ENCODE data around the gene RAB11FIP3.
"Not testable (repeated sequence)": the region's sequence is repeated elsewhere in the genome, so short reads cannot be mapped to it uniquely, and the experiment has no call there.

RAB11FIP3 gene

DNA sequence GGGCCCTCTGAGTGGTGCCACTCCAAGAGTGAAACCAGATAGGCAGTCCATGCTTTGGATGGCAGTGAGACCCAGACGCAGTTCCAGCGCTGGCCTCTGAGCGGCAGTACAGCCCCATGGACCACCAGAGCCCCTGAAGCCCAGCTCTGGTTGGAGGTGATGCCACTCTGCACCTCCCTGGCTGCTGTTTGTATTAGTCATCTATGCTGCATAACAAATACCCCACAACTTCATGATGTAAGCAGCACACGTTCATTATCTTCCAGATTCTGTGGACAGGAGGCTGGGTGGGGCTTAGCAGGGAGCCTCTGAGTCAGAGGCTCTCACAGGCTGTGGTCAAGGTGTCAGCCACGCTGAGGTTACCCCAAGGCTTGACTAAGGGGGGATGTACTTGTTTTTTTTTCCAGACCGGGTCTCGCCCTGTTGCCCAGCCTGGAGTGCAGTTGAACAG, 33.5 kb upstream of the RAB11FIP3 start:
- peak; percentile 55 for DNase-seq

DNA sequence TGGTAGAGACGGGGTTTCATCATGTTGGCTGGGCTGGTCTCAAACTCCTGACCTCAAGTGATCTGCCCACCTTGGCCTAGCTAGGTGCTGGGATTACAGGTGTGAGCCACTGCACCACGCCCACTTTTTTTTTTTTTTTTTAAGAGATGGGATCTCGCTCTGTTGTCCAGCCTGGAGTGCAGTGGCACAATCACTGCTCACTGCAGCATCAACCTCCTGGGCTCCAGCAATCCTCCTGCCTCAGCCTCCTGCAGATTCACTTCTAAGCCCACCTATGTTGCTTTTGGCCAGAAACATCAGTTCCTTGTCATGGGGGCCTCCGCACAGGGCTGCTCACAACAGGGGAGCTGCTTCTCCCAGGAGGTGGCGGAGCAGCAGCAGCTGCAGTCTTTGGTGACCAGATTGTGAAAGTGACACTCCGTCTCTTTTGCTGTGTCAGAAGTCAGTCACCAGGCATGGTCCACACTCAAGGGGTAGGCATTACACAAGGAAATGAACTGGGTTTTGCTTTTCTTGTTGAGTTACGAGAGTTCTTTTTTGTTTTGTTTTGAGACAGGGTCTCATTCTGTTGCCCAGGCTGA, 32.9 kb upstream of the RAB11FIP3 start:
- no peak for DNase-seq

DNA sequence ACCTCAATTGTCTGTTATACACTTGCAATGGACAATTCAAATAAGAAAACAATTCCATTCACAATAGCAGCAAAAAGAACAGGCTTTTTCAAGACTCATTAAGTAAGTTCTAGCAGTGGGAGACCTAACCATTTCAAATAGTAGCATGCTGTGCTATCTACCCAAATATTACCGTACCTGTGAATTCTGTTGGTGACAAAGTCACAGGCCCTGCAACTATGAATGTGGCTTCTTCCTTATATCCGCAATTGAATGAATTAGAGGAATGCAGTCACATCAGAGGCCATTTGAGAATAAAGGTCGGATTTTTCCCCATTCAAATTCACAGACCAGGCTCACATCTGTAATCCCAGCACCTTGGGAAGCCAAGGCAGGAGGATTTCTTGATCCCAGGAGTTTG, 29.2 kb upstream of the RAB11FIP3 start:
- no peak for DNase-seq

DNA sequence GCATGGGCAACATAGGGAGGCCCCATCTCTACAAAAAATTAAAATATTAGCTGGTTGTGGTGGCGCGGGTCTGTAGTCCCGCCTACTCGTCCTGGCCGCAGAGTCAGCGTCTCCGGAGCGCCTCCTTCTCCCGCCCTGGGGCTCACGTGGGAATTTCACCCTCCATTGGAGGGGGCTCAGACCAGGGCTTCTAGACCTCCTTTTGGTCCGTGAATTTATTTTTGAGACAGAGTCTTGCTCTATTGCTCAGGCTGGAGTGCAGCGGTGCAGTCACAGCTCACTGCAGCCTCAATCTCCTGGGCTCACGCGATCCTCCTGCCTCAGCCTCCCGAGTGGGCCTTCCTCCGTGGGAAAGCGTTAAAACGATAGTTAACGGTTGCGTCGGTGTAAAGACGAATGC, 28.8 kb upstream of the RAB11FIP3 start:
- peak; percentile 24 for DNase-seq

DNA sequence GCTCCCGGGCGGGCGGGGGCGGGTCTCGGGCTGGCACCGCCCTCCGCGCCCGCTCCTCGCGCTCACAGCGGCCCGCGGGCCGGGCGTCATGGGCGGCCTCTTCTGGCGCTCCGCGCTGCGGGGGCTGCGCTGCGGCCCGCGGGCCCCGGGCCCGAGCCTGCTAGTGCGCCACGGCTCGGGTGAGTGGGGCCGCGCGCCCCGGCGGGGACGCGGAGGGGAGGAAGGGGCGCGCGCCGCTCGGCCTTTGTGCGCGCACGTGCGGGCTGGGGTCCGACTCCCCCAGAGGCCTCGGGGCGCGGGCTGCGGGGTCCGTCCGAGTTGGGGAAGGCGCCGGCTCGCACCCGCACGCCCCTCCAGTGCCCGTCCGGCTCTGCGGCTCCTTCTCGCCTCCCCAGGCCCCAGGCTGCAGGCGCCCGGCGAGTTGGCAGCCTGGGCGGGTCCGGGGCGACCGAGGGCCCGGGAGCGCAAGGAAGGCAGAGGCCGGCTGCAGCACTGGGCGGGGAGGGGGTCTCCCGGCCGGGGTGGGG, 28.3 kb upstream of the RAB11FIP3 start, which contains the start of gene NME4:
NME4 (plus strand) TSS at position 65 of the 527 bp plus-strand sequence; CDS start at position 89, 24 bp downstream.
- DNase-seq, result no peak

DNA sequence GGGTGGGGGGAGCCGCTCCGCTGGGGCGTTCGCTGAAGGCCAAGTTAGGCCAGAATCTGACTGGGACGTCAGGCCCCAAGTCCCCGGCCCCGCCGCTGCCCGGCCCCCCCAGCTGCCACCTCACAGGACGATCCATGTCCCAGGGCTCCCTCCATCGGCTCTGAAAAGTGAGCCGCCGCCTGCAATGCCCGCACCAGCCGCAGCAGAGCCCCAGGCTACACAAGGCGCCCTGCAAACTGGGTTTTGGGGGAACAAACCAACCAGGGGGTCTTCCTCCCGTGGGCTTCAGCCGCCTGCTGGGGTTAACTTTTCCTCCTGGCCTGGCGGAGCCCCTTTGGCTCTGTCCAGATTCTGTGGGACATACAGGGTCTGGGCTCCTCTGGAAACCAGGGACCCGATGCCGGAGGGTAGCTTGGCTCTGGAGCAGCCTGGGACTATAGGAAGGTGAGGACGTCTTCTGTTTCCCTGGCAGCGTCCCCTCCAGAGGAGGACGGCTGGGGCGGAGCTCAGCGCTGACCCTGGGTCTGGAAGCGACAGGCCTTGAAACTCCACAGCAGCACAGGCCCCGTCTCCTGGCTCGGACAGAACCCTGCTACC, 27.6 kb upstream of the RAB11FIP3 start:
- DNase-seq, result peak; percentile 43

DNA sequence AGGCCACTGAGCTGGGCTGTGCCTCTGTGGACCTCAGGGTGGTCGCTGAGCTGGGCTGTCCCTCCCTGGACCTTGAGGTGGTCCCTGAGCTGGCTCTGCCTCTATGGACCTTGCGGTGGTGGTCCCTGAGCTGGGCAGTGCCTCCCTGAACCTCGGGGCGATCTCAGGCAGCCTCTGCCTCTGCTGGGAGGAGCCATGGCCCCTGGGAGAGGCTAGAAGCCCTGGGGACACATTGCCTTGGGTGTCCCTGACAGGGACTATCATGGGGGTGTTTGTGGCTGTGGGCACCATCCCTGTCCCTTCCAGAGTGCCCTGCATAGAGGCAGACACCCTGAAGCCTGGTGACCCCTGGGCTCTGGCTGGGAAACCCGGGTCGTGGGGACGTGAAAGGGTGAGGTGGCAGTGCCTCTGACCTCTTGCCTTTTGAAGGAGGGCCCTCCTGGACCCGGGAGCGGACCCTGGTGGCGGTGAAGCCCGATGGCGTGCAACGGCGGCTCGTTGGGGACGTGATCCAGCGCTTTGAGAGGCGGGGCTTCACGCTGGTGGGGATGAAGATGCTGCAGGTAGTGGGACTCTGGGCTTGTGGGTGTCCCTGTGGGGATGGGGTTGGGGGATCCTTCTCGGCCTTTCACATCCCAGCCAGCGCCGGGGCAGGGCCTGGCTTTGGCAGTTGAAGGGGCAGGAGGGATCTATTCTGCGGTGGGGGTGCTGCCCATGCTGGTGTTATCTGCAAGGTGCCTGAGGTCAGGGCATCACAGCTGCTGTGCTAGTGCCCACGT, 26.7 kb upstream of the RAB11FIP3 start:
- DNase-seq, result no peak

DNA sequence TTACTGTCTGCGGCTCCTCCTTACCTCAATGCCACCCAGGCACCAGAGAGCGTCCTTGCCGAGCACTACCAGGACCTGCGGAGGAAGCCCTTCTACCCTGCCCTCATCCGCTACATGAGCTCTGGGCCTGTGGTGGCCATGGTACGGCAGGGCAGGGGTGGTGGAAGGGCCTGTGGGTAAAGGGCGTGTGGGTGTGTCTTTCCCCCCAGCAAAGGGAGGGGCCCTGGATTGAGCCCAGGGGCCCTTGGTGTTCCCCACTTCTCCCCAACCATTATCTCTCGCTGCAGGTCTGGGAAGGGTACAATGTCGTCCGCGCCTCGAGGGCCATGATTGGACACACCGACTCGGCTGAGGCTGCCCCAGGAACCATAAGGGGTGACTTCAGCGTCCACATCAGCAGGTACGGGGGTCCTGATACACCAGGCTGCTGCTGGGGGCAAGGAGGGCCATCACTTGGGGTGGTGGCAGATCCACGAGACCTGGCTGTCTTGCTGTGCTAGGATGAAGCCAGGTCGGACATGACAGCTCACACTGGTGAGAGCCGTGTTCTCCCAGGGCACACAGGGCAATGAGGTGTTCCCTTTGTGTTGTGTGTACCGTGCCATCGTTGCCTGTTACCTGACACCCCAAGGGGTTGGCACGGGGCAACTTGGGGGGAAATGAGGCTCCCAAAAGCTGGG, 26.0 kb upstream of the RAB11FIP3 start:
- no peak for DNase-seq

DNA sequence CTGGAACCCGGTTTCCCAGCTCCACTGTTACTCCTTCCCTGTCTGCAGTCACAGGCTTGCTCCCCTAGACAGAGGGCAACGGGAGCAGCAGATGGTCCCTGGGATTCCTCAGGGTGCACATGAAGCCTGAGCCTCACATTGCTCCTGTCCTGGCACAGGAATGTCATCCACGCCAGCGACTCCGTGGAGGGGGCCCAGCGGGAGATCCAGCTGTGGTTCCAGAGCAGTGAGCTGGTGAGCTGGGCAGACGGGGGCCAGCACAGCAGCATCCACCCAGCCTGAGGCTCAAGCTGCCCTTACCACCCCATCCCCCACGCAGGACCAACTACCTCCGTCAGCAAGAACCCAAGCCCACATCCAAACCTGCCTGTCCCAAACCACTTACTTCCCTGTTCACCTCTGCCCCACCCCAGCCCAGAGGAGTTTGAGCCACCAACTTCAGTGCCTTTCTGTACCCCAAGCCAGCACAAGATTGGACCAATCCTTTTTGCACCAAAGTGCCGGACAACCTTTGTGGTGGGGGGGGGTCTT, 25.3 kb upstream of the RAB11FIP3 start:
- no peak for DNase-seq

DNA sequence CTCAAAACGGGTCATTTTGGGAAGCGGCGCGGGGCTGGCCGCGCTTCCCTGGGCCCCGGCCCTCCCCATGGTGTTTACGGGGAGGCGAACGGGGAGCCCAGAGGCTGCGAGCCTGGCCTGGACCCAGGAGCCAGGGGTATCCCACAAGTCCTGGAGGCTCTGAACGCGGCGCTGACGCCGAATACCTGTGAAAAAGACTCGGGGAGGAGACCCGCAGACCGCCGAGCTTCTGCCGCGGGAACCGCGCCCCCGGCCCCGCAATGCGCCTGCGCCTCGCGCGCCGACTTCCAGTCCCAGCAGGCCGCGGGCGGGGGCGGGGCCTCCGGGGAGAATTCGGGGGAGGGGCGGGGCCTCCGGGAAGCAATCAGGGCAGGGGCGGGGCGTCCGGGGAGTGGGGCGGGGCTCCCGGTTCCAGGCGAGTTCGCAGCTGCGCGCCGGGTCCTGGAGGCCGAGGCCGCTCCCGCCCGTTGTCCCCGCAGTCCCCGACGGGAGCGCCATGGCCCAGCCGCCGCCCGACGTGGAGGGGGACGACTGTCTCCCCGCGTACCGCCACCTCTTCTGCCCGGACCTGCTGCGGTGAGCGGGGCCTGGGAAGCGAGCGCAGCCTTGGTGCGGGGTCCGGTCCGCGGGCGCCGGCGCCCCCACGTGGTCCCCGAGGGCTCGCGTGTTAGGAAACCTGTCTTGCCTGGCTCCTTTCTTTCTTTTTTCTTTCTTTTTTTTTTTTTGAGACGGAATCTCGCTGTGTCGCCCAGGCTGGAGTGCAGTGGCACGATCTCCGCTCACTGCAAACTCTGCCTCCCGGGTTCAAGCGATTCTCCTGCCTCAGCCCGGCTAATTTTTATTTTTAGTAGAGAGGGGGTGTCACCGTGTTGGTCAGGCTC, 23.7 kb upstream of the RAB11FIP3 start, which contains the start of gene DECR2:
DECR2 (plus strand) TSS at position 418 of the 881 bp plus-strand sequence; CDS start at position 497, 79 bp downstream.
- DNase-seq, result peak; percentile 93

DNA sequence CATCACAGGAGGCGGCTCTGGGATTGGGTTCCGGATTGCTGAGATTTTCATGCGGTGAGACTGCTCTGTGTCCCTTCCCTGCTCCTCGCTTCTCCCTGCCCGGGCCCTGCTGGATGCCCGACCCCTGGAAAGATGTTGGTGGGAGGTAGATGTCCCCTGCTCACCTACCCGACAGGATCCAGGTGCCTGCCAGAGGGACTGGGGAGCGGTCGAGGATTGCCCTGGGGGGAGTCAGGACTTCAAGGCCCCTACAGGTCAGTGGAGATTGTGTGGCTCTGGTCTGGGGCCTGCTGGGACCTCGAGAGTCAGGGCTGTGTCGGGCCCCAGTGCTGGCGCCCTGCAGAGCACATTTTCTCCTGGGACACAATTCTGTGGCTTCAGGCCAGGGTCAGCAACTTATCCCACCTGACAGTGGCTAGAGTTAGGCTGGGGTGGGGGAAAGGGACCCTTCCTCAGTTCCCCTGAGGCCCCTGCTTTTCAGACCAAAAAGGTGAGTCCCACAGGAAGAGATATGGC, 20.4 kb upstream of the RAB11FIP3 start:
- no peak for DNase-seq

DNA sequence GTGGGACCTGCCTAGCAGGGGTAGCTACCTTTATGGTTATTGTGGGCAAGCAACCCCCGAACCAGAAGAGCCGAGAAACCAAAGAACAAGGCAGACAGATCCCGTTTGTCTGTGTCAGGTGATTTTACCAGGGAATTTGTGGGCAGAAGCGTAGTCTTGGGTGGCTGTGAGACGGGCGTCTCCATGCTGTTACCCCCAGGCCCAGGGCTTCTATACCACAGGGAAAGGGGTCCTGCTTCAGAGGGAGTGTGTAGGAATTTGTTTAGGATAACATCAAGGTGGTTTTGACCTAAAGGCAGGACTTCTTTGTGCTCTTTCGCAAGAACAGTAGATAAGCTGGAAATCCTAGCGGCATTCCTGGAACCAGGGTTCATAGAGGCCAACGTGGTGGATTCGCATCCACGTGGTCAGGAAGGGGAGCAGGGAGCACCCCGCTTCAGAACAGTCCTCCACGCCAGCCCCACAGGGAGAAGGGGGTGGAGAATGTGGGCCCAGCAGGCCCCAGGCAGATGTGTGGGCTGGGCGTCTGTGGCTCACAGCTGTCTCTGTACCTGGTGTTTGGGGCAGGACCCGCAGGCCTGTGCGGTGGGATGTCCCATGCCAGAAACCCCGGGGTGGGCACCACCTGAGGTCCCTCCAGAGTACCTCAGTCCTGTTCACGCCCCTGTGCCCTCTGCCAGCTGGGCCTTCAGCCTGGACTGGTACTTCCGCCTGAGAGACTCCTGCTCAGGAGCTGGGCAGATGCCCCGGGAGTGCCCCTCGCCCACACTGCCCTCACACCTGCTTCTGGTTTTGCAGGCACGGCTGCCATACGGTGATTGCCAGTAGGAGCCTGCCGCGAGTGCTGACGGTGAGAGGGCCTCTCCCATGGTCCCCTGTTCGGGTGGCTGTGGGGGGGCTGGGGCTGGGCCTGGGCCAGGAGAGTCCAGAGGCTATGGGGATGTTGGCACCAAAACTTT, 19.6 kb upstream of the RAB11FIP3 start:
- no peak for DNase-seq

DNA sequence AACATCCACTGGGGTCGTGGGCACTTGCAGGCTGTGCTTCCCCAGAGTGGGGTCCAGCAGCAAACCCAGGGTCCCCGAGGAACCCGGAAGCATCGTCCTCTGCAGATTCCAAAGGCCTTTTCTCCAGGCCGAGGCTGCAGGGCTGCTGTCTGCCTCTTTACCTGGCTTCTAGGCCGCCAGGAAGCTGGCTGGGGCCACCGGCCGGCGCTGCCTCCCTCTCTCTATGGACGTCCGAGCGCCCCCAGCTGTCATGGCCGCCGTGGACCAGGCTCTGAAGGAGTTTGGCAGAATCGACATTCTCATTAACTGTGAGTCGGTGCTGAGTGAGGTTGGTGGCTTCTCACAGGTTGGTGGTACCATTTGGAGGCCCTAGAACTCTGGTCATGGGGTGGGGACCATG, 18.2 kb upstream of the RAB11FIP3 start:
- DNase-seq, result no peak

DNA sequence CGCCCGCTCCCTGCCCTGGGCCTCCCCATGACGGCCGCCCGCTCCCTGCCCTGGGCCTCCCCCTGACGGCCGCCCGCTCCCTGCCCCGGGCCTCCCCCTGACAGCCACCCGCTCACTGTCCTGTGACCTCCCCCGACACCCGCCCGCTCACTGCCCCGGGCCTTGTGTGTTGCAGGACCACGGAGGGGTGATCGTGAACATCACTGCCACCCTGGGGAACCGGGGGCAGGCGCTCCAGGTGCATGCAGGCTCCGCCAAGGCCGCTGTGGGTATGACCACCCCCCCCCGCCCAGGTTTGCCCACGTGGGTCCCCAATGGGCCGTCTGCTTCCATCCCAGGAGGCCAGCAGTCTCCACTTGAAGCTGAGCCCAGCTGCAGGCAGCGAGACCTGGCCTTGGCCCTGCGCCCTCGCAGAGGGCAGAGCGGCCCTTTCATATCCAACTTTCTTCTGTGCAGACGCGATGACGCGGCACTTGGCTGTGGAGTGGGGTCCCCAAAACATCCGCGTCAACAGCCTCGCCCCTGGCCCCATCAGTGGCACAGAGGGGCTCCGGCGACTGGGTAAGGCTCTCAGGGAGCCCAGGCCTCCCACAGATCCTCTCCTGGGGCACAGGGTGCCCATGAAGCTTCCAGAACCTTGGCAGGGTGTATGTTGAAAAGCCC, 14.8 kb upstream of the RAB11FIP3 start:
- DNase-seq, result no peak

DNA sequence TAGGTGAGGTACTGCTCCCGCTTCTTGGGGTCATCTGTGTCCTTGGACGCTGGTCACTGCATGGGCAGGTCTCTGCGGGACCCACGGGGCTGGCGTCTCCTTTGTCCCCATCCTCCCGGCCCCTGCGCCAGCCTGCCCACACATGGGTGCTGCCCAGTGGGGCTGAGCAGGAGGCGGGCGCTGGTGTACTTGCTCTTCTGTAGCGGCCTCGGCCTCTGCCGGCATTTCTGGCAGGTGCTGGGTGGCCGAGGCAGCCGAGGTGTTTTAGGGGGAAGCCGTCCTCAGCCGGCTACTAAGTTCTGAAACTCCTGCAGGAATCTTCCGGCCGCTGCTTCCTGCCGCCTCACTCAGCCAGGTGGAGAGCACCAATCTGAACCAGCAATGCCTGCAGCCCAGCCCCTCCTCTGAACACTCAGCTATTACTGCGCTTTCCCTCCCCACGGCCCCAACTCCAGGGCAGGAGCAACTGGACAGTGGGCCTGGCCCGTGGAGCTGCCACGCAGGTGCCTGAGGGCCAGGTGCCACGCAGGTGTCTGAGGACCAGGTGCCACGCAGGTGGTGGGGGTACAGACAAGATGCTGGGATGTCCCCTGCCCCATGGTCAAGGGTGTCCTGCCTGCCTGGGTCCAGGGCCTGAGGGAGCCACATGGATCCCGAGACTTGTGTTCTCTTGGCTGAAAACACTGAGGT, 13.7 kb upstream of the RAB11FIP3 start:
- no peak for DNase-seq

DNA sequence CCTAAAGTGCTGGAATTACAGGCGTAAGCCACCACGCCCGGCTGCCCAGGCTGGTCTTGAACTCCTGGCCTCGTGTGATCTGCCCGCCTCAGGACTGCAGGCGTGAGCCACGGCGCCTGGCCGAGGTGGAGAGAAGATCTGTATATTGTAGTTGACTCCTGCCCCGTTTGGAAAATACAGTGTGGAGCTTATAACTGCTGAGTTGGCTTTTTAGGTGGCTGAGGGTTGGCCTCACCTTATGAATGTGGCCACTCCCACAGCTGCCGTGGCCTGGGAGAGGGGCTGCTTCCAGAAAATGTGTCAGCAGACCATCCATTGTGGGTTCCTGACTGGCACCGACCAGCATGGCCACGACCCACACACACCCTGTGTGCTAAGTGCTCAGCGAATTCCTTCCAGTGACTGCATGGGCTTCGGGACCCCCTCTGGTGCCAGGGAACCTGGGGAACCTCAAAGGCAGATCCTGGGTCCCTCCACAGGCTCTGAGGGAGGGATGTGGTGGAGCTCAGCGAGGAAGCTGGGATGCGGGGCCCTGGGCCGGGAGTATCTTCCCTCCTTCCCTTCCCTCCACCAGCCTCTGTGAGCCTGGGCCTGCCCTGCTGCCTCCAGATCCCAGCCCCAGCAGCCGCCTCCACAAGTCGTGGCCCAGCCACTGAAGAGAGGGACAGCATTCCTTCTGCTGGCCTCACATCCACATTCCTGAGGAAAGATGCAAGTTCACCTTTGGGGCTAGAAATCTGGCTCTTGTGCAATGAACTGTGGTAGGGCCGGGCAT, 10.9 kb upstream of the RAB11FIP3 start:
- no peak for DNase-seq

DNA sequence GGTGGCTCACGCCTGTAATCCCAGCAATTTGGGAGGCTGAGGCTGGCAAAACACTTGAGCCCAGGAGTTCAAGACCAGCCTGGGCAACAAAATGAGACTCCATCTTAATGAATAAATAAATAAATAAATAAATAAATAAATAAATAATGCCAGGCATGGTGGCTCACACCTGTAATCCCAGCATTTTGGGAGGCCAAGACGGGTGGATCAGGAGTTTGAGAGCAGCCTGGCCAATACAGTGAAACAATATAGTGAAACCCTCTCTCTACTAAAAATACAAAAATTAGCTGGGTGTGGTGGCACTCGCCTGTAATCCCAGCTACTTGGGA, 10.3 kb upstream of the RAB11FIP3 start:
- DNase-seq, result not testable (repeated sequence)

DNA sequence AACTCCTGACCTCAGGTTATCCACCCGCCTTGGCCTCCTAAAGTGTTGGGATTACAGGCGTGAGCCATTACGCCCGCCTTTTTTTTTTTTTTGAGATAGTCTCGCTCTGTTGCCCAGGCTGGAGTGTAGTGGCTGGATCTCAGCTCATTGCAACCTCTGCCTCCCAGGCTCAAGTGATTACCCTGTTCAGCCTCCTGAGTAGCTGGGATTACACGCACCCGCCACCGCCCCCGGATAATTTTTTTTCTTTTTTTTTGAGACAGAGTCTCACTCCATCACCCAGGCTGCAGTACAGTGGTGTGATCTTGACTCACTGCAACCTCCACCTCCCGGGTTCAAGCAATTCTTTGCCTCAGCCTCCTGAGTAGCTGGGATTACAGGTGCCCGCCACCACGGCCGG, 3.3 kb upstream of the RAB11FIP3 start:
- not testable (repeated sequence) for DNase-seq
